ENCODE results near the gene MALL.
"Not testable (repeated sequence)": the region's sequence is repeated elsewhere in the genome, so short reads cannot be mapped to it uniquely, and the experiment has no call there.

The MALL gene

DNA sequence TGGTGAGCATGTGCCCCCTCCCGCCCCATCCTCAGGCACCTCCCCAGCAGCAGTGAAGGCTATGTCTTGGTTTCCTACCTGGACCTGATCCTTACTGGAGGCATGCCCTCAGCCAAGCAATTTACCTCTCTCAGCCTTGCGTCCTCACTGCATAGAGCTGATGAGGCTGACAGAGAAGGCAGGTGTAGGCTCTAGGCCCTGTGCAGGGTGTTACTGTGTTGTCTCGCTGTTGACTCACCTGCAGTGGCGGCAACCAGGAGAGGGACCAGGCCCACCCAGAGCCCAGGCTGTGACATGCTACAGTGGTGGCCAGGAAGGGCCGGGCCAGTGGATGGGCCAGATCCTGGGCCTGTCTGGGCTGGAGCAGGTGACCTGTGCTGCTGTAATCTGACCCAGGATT, 65.9 kb downstream of the MALL start:
- not testable (repeated sequence) for DNase-seq

DNA sequence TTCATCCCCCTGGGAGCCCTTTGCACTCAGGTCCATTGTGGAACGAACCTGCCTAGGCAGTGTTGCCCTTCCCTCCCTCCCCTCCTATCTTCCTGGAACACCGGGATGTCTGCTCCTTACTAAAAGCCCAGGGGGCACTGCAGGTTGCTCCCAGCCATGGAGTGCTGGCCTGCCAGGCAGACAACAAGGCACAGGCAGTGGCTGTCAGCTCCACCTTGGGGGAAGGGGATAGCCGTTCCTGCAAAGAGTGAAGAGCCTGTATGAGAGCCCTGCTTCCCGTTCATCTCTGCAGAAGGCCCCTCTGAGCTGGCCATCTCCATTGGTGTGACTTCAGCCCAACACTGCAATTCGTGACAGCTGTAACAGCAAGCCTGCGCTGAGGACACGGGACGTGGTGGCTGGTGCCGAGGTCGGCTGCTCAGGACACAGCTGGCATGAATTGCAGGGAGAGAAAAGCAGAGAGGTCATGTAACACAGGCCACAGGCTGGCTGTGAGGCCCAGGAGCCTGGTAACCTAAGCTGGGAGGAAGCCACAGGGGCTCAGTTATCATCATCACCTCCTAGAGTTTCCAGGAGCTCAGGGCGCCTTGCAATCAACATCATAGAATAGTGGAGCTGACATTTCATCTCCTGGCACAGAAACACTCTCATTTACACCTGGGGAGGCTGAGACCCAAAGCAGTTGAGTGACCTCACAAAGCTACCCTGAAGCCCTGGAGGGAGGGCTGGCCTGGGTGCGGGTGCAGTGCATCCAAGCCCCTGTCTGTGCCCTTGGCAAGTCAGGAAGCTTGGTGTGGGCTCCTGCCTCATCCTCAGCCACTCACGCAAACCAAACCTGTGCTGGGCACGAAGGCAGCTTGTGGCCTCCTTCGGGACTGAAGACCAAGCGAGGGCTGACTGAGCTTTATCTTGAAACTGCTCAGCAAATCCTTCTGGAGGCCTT, 67.1 kb downstream of the MALL start:
- DNase-seq, result peak; percentile 51

DNA sequence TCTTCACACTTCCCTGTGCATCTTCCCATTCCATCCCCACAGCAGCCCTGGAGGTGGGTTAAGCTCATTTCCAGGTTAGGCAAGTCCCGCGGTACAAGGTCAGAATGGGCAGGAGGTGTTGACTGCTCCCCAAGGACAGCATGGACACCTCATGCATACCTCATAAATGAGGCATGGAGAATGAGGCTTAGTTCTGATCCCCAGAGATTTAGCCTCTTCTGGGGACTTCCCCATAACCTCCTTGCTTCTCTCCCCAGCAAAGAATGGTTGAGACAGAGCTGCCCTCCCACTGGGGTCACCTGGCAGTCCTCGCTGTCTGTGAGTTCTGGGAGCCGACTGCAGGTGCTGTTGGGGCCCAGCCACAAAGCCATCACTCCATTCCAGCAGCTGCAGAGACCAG, 68.4 kb downstream of the MALL start:
- DNase-seq, result not testable (repeated sequence)

DNA sequence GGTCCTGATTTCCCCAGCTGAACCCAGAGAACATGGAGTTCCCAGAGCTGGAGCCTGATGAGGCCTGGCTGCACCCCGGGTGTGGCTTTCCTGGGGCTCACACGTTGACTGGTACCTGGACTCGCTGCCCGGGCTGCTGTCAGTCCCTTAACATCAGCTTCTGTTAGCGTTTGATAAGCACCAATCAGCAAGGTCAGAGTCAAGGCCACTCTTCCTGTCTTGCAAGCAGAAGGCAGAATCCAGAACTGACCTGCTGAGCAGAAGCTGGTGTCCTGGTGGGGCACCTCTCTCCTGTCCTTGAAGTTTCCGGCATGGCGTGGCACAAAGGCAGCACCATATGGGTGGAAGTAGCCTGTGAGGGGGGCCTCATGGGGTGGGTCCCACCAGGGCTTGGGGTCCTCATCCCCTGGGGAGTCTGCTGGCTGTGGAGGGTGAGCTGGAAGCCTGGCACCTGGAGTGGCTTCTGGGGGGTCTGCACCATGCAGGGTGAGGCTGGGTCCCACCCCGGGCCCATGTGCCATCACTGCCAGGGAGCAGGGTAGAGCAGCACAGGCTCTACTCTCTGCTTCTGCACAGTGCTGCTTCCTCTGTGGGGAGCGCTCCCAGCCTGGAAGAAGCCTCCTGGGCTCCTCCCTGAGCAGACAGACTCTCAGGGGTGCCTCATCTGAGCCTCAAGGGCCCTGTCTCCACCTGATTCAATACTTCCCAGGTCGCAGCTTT, 73.5 kb downstream of the MALL start:
- DNase-seq, result not testable (repeated sequence)

DNA sequence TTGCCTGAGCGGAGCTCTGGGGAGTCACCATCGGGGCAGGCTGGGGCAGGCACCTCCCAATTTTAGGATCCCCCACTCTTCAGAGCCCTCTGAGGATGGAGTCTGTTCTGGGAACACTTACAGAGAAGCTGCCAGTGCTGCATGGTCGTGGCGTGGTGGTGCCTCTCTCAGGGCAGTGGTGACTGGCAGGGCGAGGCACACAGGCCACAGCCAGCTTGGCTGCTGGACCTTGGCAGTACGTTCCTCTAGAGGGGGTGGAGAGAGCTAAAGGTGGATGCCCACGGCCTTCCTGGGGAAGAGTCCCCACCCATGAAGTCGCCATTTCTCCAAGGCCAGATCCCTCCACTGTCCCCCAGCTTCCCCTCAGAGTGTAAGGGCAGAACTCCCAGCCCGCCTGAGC, 78.3 kb downstream of the MALL start:
- not testable (repeated sequence) for DNase-seq

DNA sequence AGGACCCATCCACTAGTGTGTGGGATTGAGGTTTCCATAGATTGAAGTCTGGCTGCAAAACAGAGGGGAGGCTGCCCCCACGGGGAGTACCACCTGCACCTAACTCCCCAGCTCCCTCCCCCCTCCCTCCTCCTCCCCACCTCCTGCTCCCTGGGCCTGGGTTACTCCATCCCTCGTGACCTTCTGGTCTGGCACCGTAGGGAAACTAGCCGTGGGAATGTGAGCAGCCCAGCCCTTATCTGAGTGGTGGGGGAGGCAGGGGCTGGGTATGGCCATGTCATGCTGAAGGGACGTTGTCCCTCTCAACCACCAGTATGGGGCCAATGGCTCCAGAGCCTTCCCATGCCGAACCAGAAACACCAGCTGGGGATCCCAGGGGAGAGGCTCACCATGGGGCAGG, 80.2 kb downstream of the MALL start:
- DNase-seq, result not testable (repeated sequence)

DNA sequence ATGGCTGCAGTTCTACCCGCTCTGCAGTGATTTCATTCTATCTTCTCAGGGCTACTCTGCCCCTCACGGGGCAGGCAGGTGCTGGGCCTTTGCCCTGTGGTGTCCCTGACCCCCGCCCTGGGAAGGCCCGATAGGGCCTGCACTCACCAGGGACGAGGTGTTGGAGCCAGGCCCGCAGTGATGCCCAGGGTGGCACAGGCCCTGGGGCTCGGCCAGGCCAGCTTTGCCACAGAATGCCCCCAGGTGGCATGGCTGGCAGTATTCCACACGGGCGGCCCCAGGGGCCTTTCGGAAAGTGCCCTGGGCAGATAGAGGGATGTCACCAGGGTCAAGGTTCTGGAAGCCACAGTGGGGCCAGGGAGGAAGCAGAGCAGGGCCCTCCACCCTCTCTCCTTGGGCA, 80.7 kb downstream of the MALL start:
- peak; percentile 32 for DNase-seq
